K562 (cell line): ENCODE results near the gene CMTM4. TPM values are rescaled to one million over a fixed set of nuclear protein-coding genes. Genes with fewer than 3 reads are reported as not detected.
A peak's percentile ranks its signal among the peaks of the same experiment; 100 is the strongest.

Source experiments
- ATAC-seq: fragments of 200-7000 bp; cut with Tn5 transposase; 3 replicates; pipeline ENCODE4 v1.9.1; 2020; ENCODE audit warnings: moderate library complexity
- BruUV-seq: library from RNA; stranded (reverse); fragments of 400-500 nt; replicated peaks from 2 replicates; lab custom pipeline; 2021; lab: Mats Ljungman, UMichigan
- CTCF ChIA-PET: fragments of 300-600 bp; formaldehyde crosslinking; extraction: SDS; loops from one replicate; lab custom pipeline; 2021; ENCODE audit warnings: low intra/inter-chr PET ratio; lab: Yijun Ruan, JAX
- POLR2A ChIA-PET: fragments of 300-600, 350-650 bp; sonication (Branson Sonifier 250); formaldehyde crosslinking; extraction: SDS; loops from one replicate; lab custom pipeline; 2021; ENCODE audit warnings: antibody characterized with exemption, inconsistent platforms; lab: Yijun Ruan, JAX
- DNase-seq, 4 experiments: peaks; one replicate each; pipeline versions ENCODE4 v3.0.0 to v3.0.0-alpha.2; 2011 to 2018; ENCODE audit warnings: low spot score in 3 of 4, mixed read lengths in 3 of 4; ENCODE audit errors: extremely low read depth in 1 of 4
- FAIRE-seq: peaks from 2 replicates; lab custom pipeline; 2011; peaks lifted over from hg19 to GRCh38; lab: Jason Lieb, UNC
- H2AFZ ChIP-seq: 2 replicates; pipeline ENCODE4 v1.6.0; 2011; ENCODE audit warnings: low read depth, low read length, control low read depth, inconsistent platforms
- H3K27ac ChIP-seq: fragments of 200-600 bp; 3 replicates; pipeline ENCODE4 v1.8.0; 2011; ENCODE audit warnings: low read depth, mild to moderate bottlenecking, control low read depth, inconsistent platforms, low read length, moderate library complexity, mixed read lengths; ENCODE audit errors: extremely low read depth
- H3K27me3 ChIP-seq, 2 experiments: fragments of 300-600 bp in 1 of 2; 2 replicates in 1 of 2; 3 replicates in 1 of 2; pipeline versions ENCODE4 v1.6.0 to v1.8.0; 2011; ENCODE audit warnings: inconsistent platforms in 2 of 2, low read length in 2 of 2, mild to moderate bottlenecking in 1 of 2, mixed read lengths in 1 of 2, moderate library complexity in 1 of 2; ENCODE audit not compliant: control insufficient read depth in 2 of 2, insufficient read depth in 2 of 2
- H3K36me3 ChIP-seq: fragments of 300-600 bp; 3 replicates; pipeline ENCODE4 v1.8.0; 2011; ENCODE audit warnings: mild to moderate bottlenecking, low read length, inconsistent platforms; ENCODE audit not compliant: control insufficient read depth, insufficient read depth
- H3K4me1 ChIP-seq, 2 experiments: fragments of 200-600 bp in 1 of 2; replicated peaks in 1 of 2; 2 replicates in 1 of 2; 3 replicates in 1 of 2; pipeline versions ENCODE4 v1.5.1 to v1.8.0; 2011; ENCODE audit warnings: inconsistent platforms in 2 of 2, low read length in 2 of 2, mild to moderate bottlenecking in 1 of 2, mixed read lengths in 1 of 2, moderate library complexity in 1 of 2; ENCODE audit not compliant: control insufficient read depth in 2 of 2, insufficient read depth in 2 of 2
- H3K4me2 ChIP-seq: 2 replicates; pipeline ENCODE4 v1.6.1; 2011; ENCODE audit warnings: low read length, control low read depth, inconsistent platforms, mixed read lengths; ENCODE audit not compliant: insufficient read depth
- H3K4me3 ChIP-seq: fragments of 200-600 bp; sonication (generic), shearing (Covaris generic); 2 replicates; pipeline ENCODE4 v1.5.1; 2016; ENCODE audit warnings: control low read depth, inconsistent platforms
- H3K79me2 ChIP-seq: fragments of 200-600 bp; 3 replicates; pipeline ENCODE4 v1.8.0; 2011; ENCODE audit warnings: low read length, inconsistent platforms; ENCODE audit not compliant: control insufficient read depth, insufficient read depth
- H3K9ac ChIP-seq, 2 experiments: 2 replicates each; pipeline versions ENCODE4 v1.6.0 to v1.6.1; 2011; ENCODE audit warnings: low read depth in 2 of 2, low read length in 2 of 2, control low read depth in 1 of 2, inconsistent platforms in 1 of 2, mild to moderate bottlenecking in 1 of 2, mixed read lengths in 1 of 2; ENCODE audit not compliant: insufficient read depth in 1 of 2
- H3K9me1 ChIP-seq: one replicate; pipeline ENCODE4 v1.6.0; 2011; ENCODE audit warnings: inconsistent platforms, mild to moderate bottlenecking, low read length, moderate library complexity; ENCODE audit not compliant: control insufficient read depth, insufficient read depth
- H3K9me3 ChIP-seq: replicated peaks from 2 replicates; pipeline ENCODE4 v1.5.1; 2011; ENCODE audit warnings: low read depth, low read length, inconsistent platforms; ENCODE audit not compliant: control insufficient read depth, insufficient read depth
- H4K20me1 ChIP-seq: replicated peaks from 2 replicates; pipeline ENCODE4 v1.6.1; 2011; ENCODE audit warnings: low read length, inconsistent platforms, mixed read lengths; ENCODE audit not compliant: control insufficient read depth, insufficient read depth
- CBX5 ChIP-seq: IDR thresholded peaks from 2 replicates; pipeline ENCODE4 v1.6.1; 2014; ENCODE audit warnings: low read depth, borderline replicate concordance
- CTCF ChIP-seq, 3 experiments: IDR thresholded peaks in 2 of 3; conservative IDR thresholded peaks in 1 of 3; 2 replicates each; pipeline ENCODE4 v1.5.1; 2011 to 2012; ENCODE audit warnings: low read length in 3 of 3, mild to moderate bottlenecking in 3 of 3, control low read depth in 2 of 3, improper control_type of control experiment in 1 of 3, inconsistent platforms in 1 of 3, low read depth in 1 of 3, mixed read lengths in 1 of 3, moderate library complexity in 1 of 3; ENCODE audit not compliant: insufficient read depth in 2 of 3
- CXXC5 ChIP-seq: fragments of 250-450 bp; sonication (Bioruptor Pico); IDR thresholded peaks from 2 replicates; pipeline ENCODE4 v1.8.0; 2022; ENCODE audit warnings: inconsistent platforms, mild to moderate bottlenecking, moderate library complexity
- DEAF1 ChIP-seq: fragments of 450-650 bp; formaldehyde crosslinking; IDR thresholded peaks from 2 replicates; pipeline ENCODE4 v1.4.0; 2020; ENCODE audit warnings: mild to moderate bottlenecking, moderate library complexity
- ESRRA ChIP-seq: fragments of 450-650 bp; IDR thresholded peaks from 2 replicates; pipeline ENCODE4 v1.6.1; 2014; ENCODE audit warnings: low read depth, mild to moderate bottlenecking, moderate library complexity, borderline replicate concordance
- ETS1 ChIP-seq: conservative IDR thresholded peaks from 2 replicates; pipeline ENCODE4 v1.6.1; 2011; ENCODE audit warnings: low read depth, mild to moderate bottlenecking, low read length; ENCODE audit not compliant: control insufficient read depth
- MTA1 ChIP-seq: fragments of 450-650 bp; IDR thresholded peaks from 2 replicates; pipeline ENCODE4 v1.6.1; 2017; ENCODE audit warnings: borderline replicate concordance
- RBBP5 ChIP-seq: fragments of 200-600 bp; sonication (generic); IDR thresholded peaks from 2 replicates; pipeline ENCODE4 v1.6.1; 2012; ENCODE audit warnings: borderline replicate concordance, mild to moderate bottlenecking, low read length, control low read depth, inconsistent platforms; ENCODE audit not compliant: insufficient read depth, poor library complexity, severe bottlenecking
- RUNX1 ChIP-seq: sonication (generic); IDR thresholded peaks from 2 replicates; pipeline ENCODE4 v1.6.1; 2016; ENCODE audit warnings: antibody characterized with exemption, low read depth
- TFAP4 ChIP-seq: sonication (generic); formaldehyde crosslinking; IDR thresholded peaks from 2 replicates; pipeline ENCODE4 v1.8.0; 2022; ENCODE audit warnings: missing genetic modification reagents, mild to moderate bottlenecking, moderate library complexity, borderline replicate concordance
- WGBS: fragments of 100-300 bp; shearing (Covaris generic); methylation state at CpG from one replicate; pipeline ENCODE4 v1.1.6; 2016; ENCODE audit warnings: low coverage, mixed read lengths; ENCODE audit not compliant: insufficient coverage; ENCODE audit errors: missing lambda C conversion rate; 5-methylcytosine and 5-hydroxymethylcytosine counted together
- in situ Hi-C: fragments of 300-500 bp; cut with MboI; formaldehyde crosslinking; loops from 4 replicates; pipeline ENCODE4 v1.15.0; 2018; ENCODE audit warnings: inconsistent platforms, mixed read lengths
- intact Hi-C: fragments of 100-400 bp; cut with micrococcal nuclease; formaldehyde crosslinking; loops from 2 replicates; pipeline ENCODE4 v1.14.2; 2022
- polyA plus RNA-seq, 8 experiments: library from polyadenylated mRNA; depleted of rRNA in 4 of 8; stranded (reverse) in 5 of 8; unstranded in 3 of 8; fragments of >200 nt; fragmentation: Nextera tagmentation in 2 of 8; fragmentation: Illumina TruSeq in 1 of 8; extraction: Ambion mirVana in 2 of 8; extraction: Trizol in 1 of 8; gene quantifications; 2 replicates each; pipeline versions ENCODE4 v1.2.1 to v1.2.3, GENCODE V29; 2011 to 2014; ENCODE audit warnings: inconsistent platforms in 1 of 8, missing spikeins in 1 of 8
- total RNA-seq, 7 experiments: library from RNA; depleted of rRNA in 6 of 7; stranded (reverse); fragments of >200 nt in 6 of 7; fragmentation: Illumina TruSeq in 2 of 7; extraction: Trizol in 2 of 7; gene quantifications; 2 replicates each; pipeline versions ENCODE4 v1.2.1 to v1.2.3, GENCODE V29; 2011 to 2021; ENCODE audit warnings: low replicate concordance in 1 of 7

CMTM4 gene
- total and polyA plus RNA-seq, 9 of the 15 experiments (the other 6 are each of a cell fraction or from before 2014, with no cell fraction given) = 2.0 to 21.3 (median 12.5) TPM

- TF ChIP-seq CTCF (IDR thresholded peaks at IDR 0.05 in 2 of 3, conservative IDR thresholded peaks at IDR 0.05 in 1 of 3; ENCODE audit: insufficient read depth in 2 of 3, low read depth in 1 of 3, low read length in 3 of 3) (peak; percentile 39 to 53 (median 41); a peak in 4 of 6 replicates), TFAP4 (peak; percentile 62), ESRRA (no peak), CXXC5 (CRISPR knock-in tag) (peak; percentile 71; the same call in 1 of the 2 replicates), MTA1 (0 out of 2 replicates have a peak, but pooled peaks have one; percentile 23)
These were observed at the start of gene CMTM4 (continued) for GRCh38 chr16:66696669-66697630.

GRCh38 chr16:66746048-66746447, 49.5 kb upstream of the CMTM4 start:
- in situ Hi-C loops = no loop called here
- Histone ChIP-seq H3K4me3 (no peak overlapping the region), H3K27ac (no peak overlapping the region), H3K27me3 (no peaks in the 10 kb centered on the region), H3K36me3 (peaks cover 88% of the 10 kb centered on the region), H3K9me3 (no peaks in the 10 kb centered on the region), H3K9ac (no peak overlapping the region), H3K4me1 (peaks cover 13 to 22% of the 10 kb centered on the region in 2 experiments; a peak in 4 of 5 replicates), H3K4me2 (no peak overlapping the region), H3K79me2 (peaks cover 52% of the 10 kb centered on the region), H4K20me1 (peaks cover 10% of the 10 kb centered on the region), H2AFZ (no peak overlapping the region), H3K9me1 (no peaks in the 10 kb centered on the region)
- no TSS peak for BruUV-seq
- 82% methylated on average over 3 of the region's 3 CpGs for WGBS
- no peak for DNase-seq
- no peak for ATAC-seq
- CTCF ChIA-PET = no interaction called here
- POLR2A ChIA-PET = interaction anchor here (0.6 kb wide), 2 partner anchors 11 to 284 kb away, joined by 3 to 5 read pairs; no protein-coding TSS in a partner anchor
- FAIRE-seq = no peak
- intact Hi-C loops = no loop called here
- TF ChIP-seq RBBP5 (no peak), DEAF1 (no peak), ETS1 (no peak), RUNX1 (no peak), CBX5 (no peak)
